Esophagus muscularis mucosa (tissue), 4 donors: ENCODE results near the gene C1orf21. TPM values are rescaled to one million over a fixed set of nuclear protein-coding genes. Genes with fewer than 3 reads are reported as not detected.
A peak's percentile ranks its signal among the peaks of the same experiment; 100 is the strongest.

Experiments used
- DNase-seq: peaks from one replicate; pipeline ENCODE4 v3.0.0-alpha.2; 2017; ENCODE audit errors: extremely low spot score
- H3K27ac ChIP-seq, 4 donors: fragments of 200-600 bp; sonication (generic); replicated peaks in 1 of 4; 1 replicate in 3 of 4; 2 replicates in 1 of 4; pipeline ENCODE4 v1.5.1; 2016 to 2019; ENCODE audit warnings: mild to moderate bottlenecking in 1 of 4
- H3K27me3 ChIP-seq, 4 donors: fragments of 200-600 bp; sonication (generic); one replicate each; pipeline versions ENCODE4 v1.5.1 to v1.6.0; 2016 to 2019
- H3K36me3 ChIP-seq, 4 donors: fragments of 200-600 bp; sonication (generic); one replicate each; pipeline ENCODE4 v1.5.1; 2016 to 2019
- H3K4me1 ChIP-seq, 4 donors: fragments of 200-600 bp; sonication (generic); one replicate each; pipeline ENCODE4 v1.5.1; 2016 to 2019
- H3K4me3 ChIP-seq, 4 donors: fragments of 200-600 bp; sonication (generic); 1 replicate in 2 of 4; 2 replicates in 2 of 4; pipeline ENCODE4 v1.5.1; 2016 to 2019; ENCODE audit warnings: mild to moderate bottlenecking in 4 of 4, moderate library complexity in 1 of 4
- H3K9me3 ChIP-seq, 4 donors: fragments of 200-600 bp; sonication (generic); 1 replicate in 3 of 4; 2 replicates in 1 of 4; pipeline ENCODE4 v1.5.1; 2016 to 2019
- CTCF ChIP-seq, 3 experiments: fragments of 200-600 bp in 2 of 3; fragments of 450-650 bp in 1 of 3; sonication (generic) in 2 of 3; IDR thresholded peaks; one replicate each; pipeline ENCODE4 v1.5.1; 2017 to 2019; ENCODE audit warnings: antibody characterized with exemption in 3 of 3, mild to moderate bottlenecking in 2 of 3, moderate library complexity in 1 of 3
- EP300 ChIP-seq: sonication (generic); formaldehyde crosslinking; IDR thresholded peaks from one replicate; pipeline ENCODE4 v1.6.1; 2017; ENCODE audit warnings: antibody characterized with exemption
- POLR2A ChIP-seq: fragments of 450-650 bp; IDR thresholded peaks from one replicate; pipeline ENCODE4 v1.6.1; 2017; ENCODE audit warnings: antibody characterized with exemption, moderate library complexity, mild to moderate bottlenecking, low read depth
- POLR2AphosphoS5 ChIP-seq, 2 donors: sonication (generic); formaldehyde crosslinking; IDR thresholded peaks; one replicate each; pipeline ENCODE4 v1.6.1; 2017; ENCODE audit warnings: antibody characterized with exemption in 2 of 2
- WGBS: methylation state at CpG from one replicate; pipeline ENCODE4 v1.1.5; 2018; 5-methylcytosine and 5-hydroxymethylcytosine counted together
- intact Hi-C: fragments of 100-400 bp; cut with DNase I; formaldehyde crosslinking; loops from one replicate; pipeline ENCODE4 v1.15.1; 2023
- total RNA-seq, 4 donors: library from RNA; depleted of rRNA; stranded (reverse); fragments of >200 nt; gene quantifications; one replicate each; pipeline versions ENCODE4 v1.1.0 to v1.2.1, GENCODE V29; 2016

C1orf21 gene
- total RNA-seq, 4 donors from 2014 or later: 39.5 to 91.7 (median 58.8) TPM

GRCh38 chr1:184595596-184595995, 208.8 kb downstream of the C1orf21 start:
- Histone ChIP-seq H3K9me3 (no peaks in the 10 kb centered on the region), H3K36me3 (peaks cover 0 to 17% (median 3%) of the 10 kb centered on the region in 4 donors), H3K4me3 (no peak overlapping the region), H3K27ac (no peak overlapping the region), H3K4me1 (peaks cover 0 to 13% (median 6%) of the 10 kb centered on the region in 4 donors), H3K27me3 (no peaks in the 10 kb centered on the region)
- no peak for TF ChIP-seq EP300
- TF ChIP-seq POLR2AphosphoS5 (IDR thresholded peaks at IDR 0.05): no peak
- no peak for TF ChIP-seq CTCF (IDR thresholded peaks at IDR 0.05)
- no peak for TF ChIP-seq POLR2A
- WGBS: 89% methylated on average over 7 of the region's 7 CpGs
- intact Hi-C loops: no loop called here
- DNase-seq: no peak

DNA sequence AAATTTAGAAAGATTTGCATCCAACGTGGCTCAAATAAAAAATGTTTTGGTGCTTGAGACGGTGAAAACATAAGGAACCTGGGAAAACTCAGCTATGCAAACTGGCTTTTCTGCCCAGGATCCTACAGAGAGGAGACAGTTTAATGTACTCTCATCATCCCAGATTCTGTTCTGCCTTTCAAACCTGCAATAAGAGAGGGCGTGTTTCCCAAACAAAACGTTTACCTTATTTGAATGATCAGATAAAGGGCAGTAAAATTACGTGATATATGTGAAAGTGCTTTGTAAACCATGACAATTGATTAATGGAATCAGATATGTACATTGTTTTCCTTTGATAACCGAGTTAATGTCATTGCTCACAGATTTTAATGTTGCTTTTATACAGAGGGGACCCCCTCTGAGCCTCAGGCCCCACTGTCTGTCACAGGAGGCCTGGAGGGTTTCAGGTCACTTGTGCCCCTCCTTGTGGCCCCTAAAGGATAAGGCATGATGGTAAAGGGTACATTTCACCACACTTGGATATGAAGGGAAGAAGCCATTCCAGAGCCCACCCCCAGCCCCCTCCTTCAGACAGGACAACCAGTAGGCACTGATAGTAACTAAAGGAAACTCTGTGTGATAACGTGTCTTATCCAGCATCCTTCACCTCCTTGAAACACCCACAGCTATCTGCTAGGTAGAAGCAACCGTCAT, 210.3 kb downstream of the C1orf21 start:
- peaks cover 0 to 13% (median 5%) of the 10 kb centered on the region in 4 donors for H3K4me1 ChIP-seq
- peaks cover 0 to 14% (median 2%) of the 10 kb centered on the region in 4 donors for H3K36me3 ChIP-seq
- 86% methylated on average over 8 of the region's 8 CpGs for WGBS
- H3K9me3 ChIP-seq: no peaks in the 10 kb centered on the region
- DNase-seq: peak; percentile 2
- no peaks in the 10 kb centered on the region for H3K27me3 ChIP-seq
- H3K4me3 ChIP-seq: no peak overlapping the region
- no peak for TF ChIP-seq POLR2AphosphoS5 (IDR thresholded peaks at IDR 0.05)
- no peak for TF ChIP-seq CTCF (IDR thresholded peaks at IDR 0.05)
- no peak for TF ChIP-seq POLR2A
- intact Hi-C loops: no loop called here
- H3K27ac ChIP-seq: no peak overlapping the region

DNA sequence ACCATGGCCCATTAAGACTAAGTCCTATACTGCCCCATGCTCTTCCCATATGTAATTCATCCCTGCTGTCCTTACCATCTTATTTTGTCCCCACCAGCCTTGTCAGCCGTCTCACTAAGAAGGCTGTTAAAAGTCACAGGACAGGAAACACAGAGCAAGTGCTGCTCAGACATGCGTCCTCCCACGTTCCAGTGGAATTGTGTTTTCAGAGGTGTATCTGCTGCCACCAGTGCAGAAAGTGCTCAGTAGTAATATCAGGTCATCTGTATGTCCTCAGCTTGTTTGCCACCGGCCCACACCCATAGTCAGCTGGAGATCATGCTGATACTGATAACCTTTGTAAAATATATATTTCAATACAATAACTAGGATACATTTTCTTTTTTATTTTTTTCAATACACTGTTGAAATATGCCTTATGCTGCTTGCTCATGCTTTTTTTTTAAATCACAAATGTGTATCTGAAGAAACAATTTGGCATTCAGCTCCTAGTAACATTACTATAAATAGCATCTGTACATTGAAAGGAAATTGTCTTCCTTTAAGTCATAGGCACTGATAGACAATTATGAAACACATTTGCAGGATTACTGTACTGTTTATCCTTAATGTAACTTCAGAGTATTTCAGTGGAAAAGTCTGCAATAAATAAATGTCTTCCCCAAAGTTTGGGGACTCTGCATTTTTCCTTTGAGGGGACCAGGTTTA, 211.0 kb downstream of the C1orf21 start:
- DNase-seq: no peak
- no peak overlapping the region for H3K4me3 ChIP-seq
- intact Hi-C loops: no loop called here
- H3K27ac ChIP-seq: no peak overlapping the region
- H3K9me3 ChIP-seq: no peaks in the 10 kb centered on the region
- H3K4me1 ChIP-seq: peaks cover 0 to 13% (median 5%) of the 10 kb centered on the region in 4 donors
- peaks cover 0 to 8% (median 2%) of the 10 kb centered on the region in 4 donors for H3K36me3 ChIP-seq
- no peaks in the 10 kb centered on the region for H3K27me3 ChIP-seq
- TF ChIP-seq POLR2A: no peak
- TF ChIP-seq EP300: no peak
- no peak for TF ChIP-seq CTCF (IDR thresholded peaks at IDR 0.05)
- TF ChIP-seq POLR2AphosphoS5 (IDR thresholded peaks at IDR 0.05): no peak
- 59% methylated on average over 4 of the region's 4 CpGs for WGBS

- Histone ChIP-seq H3K9me3 (no peaks in the 10 kb centered on the region), H3K36me3 (peaks cover 0 to 8% (median 2%) of the 10 kb centered on the region in 4 donors), H3K4me3 (no peak overlapping the region), H3K27ac (no peak overlapping the region), H3K27me3 (no peaks in the 10 kb centered on the region), H3K4me1 (peaks cover 0 to 13% (median 5%) of the 10 kb centered on the region in 4 donors)
- TF ChIP-seq POLR2AphosphoS5 (IDR thresholded peaks at IDR 0.05): no peak
- 96% methylated on average over 6 of the region's 6 CpGs for WGBS
- peak; percentile 37 for DNase-seq
- intact Hi-C loops: no loop called here
Observed at GRCh38 chr1:184598403-184599193, 211.8 kb downstream of the C1orf21 start.
